Stimulated activated CD4-positive, alpha-beta T cell treated with anti-CD3 and anti-CD28 coated beads, Interleukin-12 subunit alpha, Interleukin-12 subunit beta, amount 100 ng/mL, for 24 hours (primary cell): ENCODE measurements around the gene RGS7.
"Not testable (repeated sequence)": the region's sequence is repeated elsewhere in the genome, so short reads cannot be mapped to it uniquely, and the experiment has no call there.

Source experiments
- DNase-seq, 2 experiments: peaks; one replicate each; pipeline ENCODE4 v3.0.0-alpha.2; 2020; ENCODE audit warnings: low read depth in 2 of 2

RGS7 gene

GRCh38 chr1:241271427-241271826 lies 85.6 kb downstream of the RGS7 start:
- no peak for DNase-seq

- no peak for DNase-seq
Measured at GRCh38 chr1:241270016-241270415, 87.0 kb downstream of the RGS7 start.

GRCh38 chr1:241269116-241269515 lies 87.9 kb downstream of the RGS7 start:
- DNase-seq, result no peak

- DNase-seq, result no peak
Measured at GRCh38 chr1:241266121-241266520, 90.9 kb downstream of the RGS7 start.

- DNase-seq, result no peak
Measured at GRCh38 chr1:241265428-241265827, 91.6 kb downstream of the RGS7 start.

- no peak for DNase-seq
Measured at GRCh38 chr1:241263346-241263745, 93.7 kb downstream of the RGS7 start.

- DNase-seq, result no peak
Measured at GRCh38 chr1:241253471-241253870, 103.5 kb downstream of the RGS7 start.

- no peak for DNase-seq
Measured at GRCh38 chr1:241250465-241250864, 106.5 kb downstream of the RGS7 start.

- DNase-seq, result no peak
Measured at GRCh38 chr1:241240069-241240468, 116.9 kb downstream of the RGS7 start.

- DNase-seq, result no peak
Measured at GRCh38 chr1:241237873-241238272, 119.1 kb downstream of the RGS7 start.

GRCh38 chr1:241235256-241235897 lies 121.6 kb downstream of the RGS7 start:
- no peak for DNase-seq

GRCh38 chr1:241229711-241230110 lies 127.3 kb downstream of the RGS7 start:
- DNase-seq, result no peak

GRCh38 chr1:241229216-241229615 lies 127.8 kb downstream of the RGS7 start:
- DNase-seq, result no peak

GRCh38 chr1:241228339-241228738 lies 128.7 kb downstream of the RGS7 start:
- no peak for DNase-seq

- DNase-seq, result no peak
Measured at GRCh38 chr1:241225741-241226140, 131.3 kb downstream of the RGS7 start.

GRCh38 chr1:241224189-241224588 lies 132.8 kb downstream of the RGS7 start:
- DNase-seq, result not testable (repeated sequence)

- not testable (repeated sequence) for DNase-seq
Measured at GRCh38 chr1:241222813-241223212, 134.2 kb downstream of the RGS7 start.

- no peak for DNase-seq
Measured at GRCh38 chr1:241221319-241221718, 135.7 kb downstream of the RGS7 start.

GRCh38 chr1:241220913-241221312 lies 136.1 kb downstream of the RGS7 start:
- DNase-seq, result not testable (repeated sequence)

- no peak for DNase-seq
Measured at GRCh38 chr1:241219449-241219848, 137.6 kb downstream of the RGS7 start.

GRCh38 chr1:241217516-241217915 lies 139.5 kb downstream of the RGS7 start:
- no peak for DNase-seq

GRCh38 chr1:241215683-241216082 lies 141.3 kb downstream of the RGS7 start:
- no peak for DNase-seq

GRCh38 chr1:241215203-241215602 lies 141.8 kb downstream of the RGS7 start:
- no peak for DNase-seq

- no peak for DNase-seq
Measured at GRCh38 chr1:241213139-241213538, 143.9 kb downstream of the RGS7 start.
